Body of pancreas (tissue), 4 donors: ENCODE data around the gene TRERF1. TPM values are rescaled to one million over a fixed set of nuclear protein-coding genes. Genes with fewer than 3 reads are reported as not detected.

Experiments
- ATAC-seq: fragments of 150-250 bp; one replicate; pipeline ENCODE4 v1.9.1; 2016
- DNase-seq, 4 donors: peaks; one replicate each; pipeline ENCODE4 v3.0.0-alpha.2; 2019
- H3K27ac ChIP-seq, 4 donors: fragments of 200-600 bp; sonication (generic); 1 replicate in 3 of 4; 2 replicates in 1 of 4; pipeline versions ENCODE4 v1.5.1 to v1.6.1; 2016 to 2019; ENCODE audit warnings: mild to moderate bottlenecking in 1 of 4, mixed read lengths in 1 of 4, moderate library complexity in 1 of 4
- H3K27me3 ChIP-seq, 2 donors: fragments of 200-600 bp; sonication (generic); one replicate each; pipeline ENCODE4 v1.6.0; 2016; ENCODE audit warnings: mild to moderate bottlenecking in 1 of 2
- H3K36me3 ChIP-seq, 2 donors: fragments of 200-600 bp; sonication (generic); replicated peaks in 1 of 2; 2 replicates each; pipeline ENCODE4 v1.5.1; 2016; ENCODE audit warnings: low read depth in 2 of 2; ENCODE audit not compliant: insufficient read depth in 1 of 2
- H3K4me1 ChIP-seq: fragments of 200-600 bp; sonication (generic); one replicate; pipeline ENCODE4 v1.6.0; 2016
- H3K4me3 ChIP-seq, 2 donors: fragments of 200-600 bp; sonication (generic); 1 replicate in 1 of 2; 2 replicates in 1 of 2; pipeline ENCODE4 v1.5.1; 2016 to 2019
- H3K9me3 ChIP-seq, 3 donors: fragments of 200-600 bp; sonication (generic); 1 replicate in 2 of 3; 2 replicates in 1 of 3; pipeline ENCODE4 v1.5.1; 2016
- POLR2A ChIP-seq, 3 donors: fragments of 450-650 bp; IDR thresholded peaks; one replicate each; pipeline ENCODE4 v1.6.1; 2016; ENCODE audit warnings: antibody characterized with exemption in 3 of 3, mild to moderate bottlenecking in 2 of 3
- WGBS, 2 donors: methylation state at CpG; one replicate each; pipeline ENCODE4 v1.1.5; 2017; 5-methylcytosine and 5-hydroxymethylcytosine counted together
- intact Hi-C: fragments of 100-400 bp; cut with DNase I; formaldehyde crosslinking; loops from one replicate; pipeline ENCODE4 v1.15.1; 2023
- total RNA-seq, 2 donors: library from RNA; depleted of rRNA; stranded (reverse); fragments of >200 nt; gene quantifications; one replicate each; pipeline ENCODE4 v1.1.0, GENCODE V29; 2016
- TF ChIP-seq, protein P1 (sequence below), 7 experiments: fragments of 450-650 bp in 4 of 7; fragments of 200-600 bp in 3 of 7; sonication (generic) in 3 of 7; IDR thresholded peaks; one replicate each; pipeline ENCODE4 v1.5.1; 2016 to 2019; ENCODE audit warnings: antibody characterized with exemption in 7 of 7

Gene TRERF1
- total RNA-seq, 2 donors from 2014 or later: 2.3 to 3.4 TPM

- H3K4me1 ChIP-seq: peaks cover 13% of the 10 kb centered on the region
- intact Hi-C loops: no loop called here
- no peaks in the 10 kb centered on the region for H3K36me3 ChIP-seq
- no peak for TF ChIP-seq POLR2A (IDR thresholded peaks at IDR 0.05)
- TF ChIP-seq, protein P1, sequence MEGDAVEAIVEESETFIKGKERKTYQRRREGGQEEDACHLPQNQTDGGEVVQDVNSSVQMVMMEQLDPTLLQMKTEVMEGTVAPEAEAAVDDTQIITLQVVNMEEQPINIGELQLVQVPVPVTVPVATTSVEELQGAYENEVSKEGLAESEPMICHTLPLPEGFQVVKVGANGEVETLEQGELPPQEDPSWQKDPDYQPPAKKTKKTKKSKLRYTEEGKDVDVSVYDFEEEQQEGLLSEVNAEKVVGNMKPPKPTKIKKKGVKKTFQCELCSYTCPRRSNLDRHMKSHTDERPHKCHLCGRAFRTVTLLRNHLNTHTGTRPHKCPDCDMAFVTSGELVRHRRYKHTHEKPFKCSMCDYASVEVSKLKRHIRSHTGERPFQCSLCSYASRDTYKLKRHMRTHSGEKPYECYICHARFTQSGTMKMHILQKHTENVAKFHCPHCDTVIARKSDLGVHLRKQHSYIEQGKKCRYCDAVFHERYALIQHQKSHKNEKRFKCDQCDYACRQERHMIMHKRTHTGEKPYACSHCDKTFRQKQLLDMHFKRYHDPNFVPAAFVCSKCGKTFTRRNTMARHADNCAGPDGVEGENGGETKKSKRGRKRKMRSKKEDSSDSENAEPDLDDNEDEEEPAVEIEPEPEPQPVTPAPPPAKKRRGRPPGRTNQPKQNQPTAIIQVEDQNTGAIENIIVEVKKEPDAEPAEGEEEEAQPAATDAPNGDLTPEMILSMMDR (IDR thresholded peaks at IDR 0.05): no peak
- H3K9me3 ChIP-seq: no peaks in the 10 kb centered on the region
- no peak overlapping the region for H3K27ac ChIP-seq
- no peak for ATAC-seq
- 90 to 95% methylated on average over 3 of the region's 3 CpGs for WGBS, 2 donors
- H3K4me3 ChIP-seq: no peak overlapping the region
- no peaks in the 10 kb centered on the region for H3K27me3 ChIP-seq
- DNase-seq: no peak
These were observed 149.3 kb downstream of the TRERF1 start for GRCh38 chr6:42302411-42302810.

GRCh38 chr6:42301986-42302385, 149.7 kb downstream of the TRERF1 start:
- no peak overlapping the region for H3K4me3 ChIP-seq
- H3K9me3 ChIP-seq: no peaks in the 10 kb centered on the region
- TF ChIP-seq, protein P1 (IDR thresholded peaks at IDR 0.05): no peak
- TF ChIP-seq POLR2A (IDR thresholded peaks at IDR 0.05): no peak
- intact Hi-C loops: no loop called here
- no peak for DNase-seq
- 67 to 71% methylated on average over 1 of the region's 1 CpG for WGBS, 2 donors
- H3K4me1 ChIP-seq: peaks cover 8% of the 10 kb centered on the region
- H3K27me3 ChIP-seq: no peaks in the 10 kb centered on the region
- no peak for ATAC-seq
- H3K36me3 ChIP-seq: no peaks in the 10 kb centered on the region
- no peak overlapping the region for H3K27ac ChIP-seq

GRCh38 chr6:42300701-42301100, 151.0 kb downstream of the TRERF1 start:
- Histone ChIP-seq H3K4me3 (no peak overlapping the region), H3K36me3 (no peaks in the 10 kb centered on the region), H3K9me3 (no peaks in the 10 kb centered on the region), H3K27ac (no peak overlapping the region), H3K27me3 (no peaks in the 10 kb centered on the region), H3K4me1 (no peaks in the 10 kb centered on the region)
- 85% methylated on average over 1 of the region's 1 CpG for WGBS, 2 donors
- ATAC-seq (no peak), DNase-seq (no peak)
- TF ChIP-seq, protein P1 (IDR thresholded peaks at IDR 0.05): no peak
- no peak for TF ChIP-seq POLR2A (IDR thresholded peaks at IDR 0.05)
- intact Hi-C loops: no loop called here

- H3K36me3 ChIP-seq: no peaks in the 10 kb centered on the region
- H3K27me3 ChIP-seq: no peaks in the 10 kb centered on the region
- WGBS, 2 donors: 54 to 100% methylated on average over 1 of the region's 1 CpG
- no peaks in the 10 kb centered on the region for H3K4me1 ChIP-seq
- H3K4me3 ChIP-seq: no peak overlapping the region
- ATAC-seq: no peak
- no peak for DNase-seq
- TF ChIP-seq POLR2A (IDR thresholded peaks at IDR 0.05): no peak
- TF ChIP-seq, protein P1 (IDR thresholded peaks at IDR 0.05): no peak
- H3K9me3 ChIP-seq: no peaks in the 10 kb centered on the region
- intact Hi-C loops: no loop called here
- H3K27ac ChIP-seq: no peak overlapping the region
These were observed 151.5 kb downstream of the TRERF1 start for GRCh38 chr6:42300185-42300584.

GRCh38 chr6:42297661-42298060, 154.1 kb downstream of the TRERF1 start:
- no peak overlapping the region for H3K27ac ChIP-seq
- no peak for ATAC-seq
- DNase-seq: no peak
- H3K4me3 ChIP-seq: no peak overlapping the region
- H3K9me3 ChIP-seq: no peaks in the 10 kb centered on the region
- intact Hi-C loops: no loop called here
- no peak for TF ChIP-seq POLR2A (IDR thresholded peaks at IDR 0.05)
- TF ChIP-seq, protein P1 (IDR thresholded peaks at IDR 0.05): no peak
- H3K36me3 ChIP-seq: no peaks in the 10 kb centered on the region
- no peaks in the 10 kb centered on the region for H3K4me1 ChIP-seq
- H3K27me3 ChIP-seq: no peaks in the 10 kb centered on the region
